SK-N-SH treated with all-trans-retinoic acid at 6 μM for 48 hours (cell line): Measurements from ENCODE around the gene PNKD.

Source experiments
- ATAC-seq: fragments of 200-7000 bp; cut with Tn5 transposase; 3 replicates; pipeline ENCODE4 v1.9.1; 2020; ENCODE audit warnings: mild to moderate bottlenecking, moderate library complexity
- CSDC2 ChIP-seq: fragments of 250-450 bp; sonication (Bioruptor Pico); IDR thresholded peaks from 2 replicates; pipeline ENCODE4 v1.5.0; 2020; ENCODE audit warnings: mild to moderate bottlenecking, moderate library complexity
- CSRNP3 ChIP-seq: fragments of 250-450 bp; sonication (Bioruptor Pico); IDR thresholded peaks from 2 replicates; pipeline ENCODE4 v1.5.1; 2021; ENCODE audit warnings: mild to moderate bottlenecking, moderate library complexity
- ESRRG ChIP-seq: fragments of 250-450 bp; sonication (Bioruptor Pico); IDR thresholded peaks from 2 replicates; pipeline ENCODE4 v1.6.1; 2021; ENCODE audit warnings: mild to moderate bottlenecking
- GLIS3 ChIP-seq: fragments of 250-450 bp; sonication (Bioruptor Pico); IDR thresholded peaks from 2 replicates; pipeline ENCODE4 v1.5.0; 2020; ENCODE audit warnings: mild to moderate bottlenecking, moderate library complexity
- OSR1 ChIP-seq: fragments of 250-450 bp; sonication (Bioruptor Pico); IDR thresholded peaks from 2 replicates; pipeline ENCODE4 v1.8.0; 2022; ENCODE audit warnings: moderate library complexity, mild to moderate bottlenecking, inconsistent platforms
- PATZ1 ChIP-seq: fragments of 250-450 bp; sonication (Bioruptor Pico); IDR thresholded peaks from 2 replicates; pipeline ENCODE4 v1.8.0; 2020; ENCODE audit warnings: mild to moderate bottlenecking, moderate library complexity, borderline replicate concordance
- PPARA ChIP-seq: fragments of 250-450 bp; sonication (Bioruptor Pico); IDR thresholded peaks from 2 replicates; pipeline ENCODE4 v1.5.0; 2020; ENCODE audit warnings: mild to moderate bottlenecking, borderline replicate concordance
- SNAI2 ChIP-seq: fragments of 250-450 bp; sonication (Bioruptor Pico); IDR thresholded peaks from 2 replicates; pipeline ENCODE4 v1.5.0; 2020; ENCODE audit warnings: mild to moderate bottlenecking, moderate library complexity
- TCF4 ChIP-seq: fragments of 250-450 bp; sonication (Bioruptor Pico); IDR thresholded peaks from 2 replicates; pipeline ENCODE4 v1.8.0; 2021; ENCODE audit warnings: mild to moderate bottlenecking, moderate library complexity, borderline replicate concordance
- TOX ChIP-seq: fragments of 250-450 bp; sonication (Bioruptor Pico); IDR thresholded peaks from 2 replicates; pipeline ENCODE4 v1.8.0; 2021; ENCODE audit warnings: mild to moderate bottlenecking, moderate library complexity, borderline replicate concordance
- TSHZ2 ChIP-seq: fragments of 250-450 bp; sonication (Bioruptor Pico); IDR thresholded peaks from 2 replicates; pipeline ENCODE4 v1.5.0; 2020; ENCODE audit warnings: mild to moderate bottlenecking, moderate library complexity
- ZFP3 ChIP-seq: fragments of 250-450 bp; sonication (Bioruptor Pico); IDR thresholded peaks from 2 replicates; pipeline ENCODE4 v1.5.0; 2020; ENCODE audit warnings: mild to moderate bottlenecking, moderate library complexity
- ZNF565 ChIP-seq: fragments of 450-650 bp; formaldehyde crosslinking; conservative IDR thresholded peaks from 2 replicates; pipeline ENCODE4 v1.5.0; 2020; ENCODE audit warnings: low read depth, mild to moderate bottlenecking, moderate library complexity
- ZNF70 ChIP-seq: fragments of 450-650 bp; formaldehyde crosslinking; IDR thresholded peaks from 2 replicates; pipeline ENCODE4 v1.5.0; 2020; ENCODE audit warnings: mild to moderate bottlenecking, moderate library complexity
- TF ChIP-seq, protein P1 (sequence below): fragments of 250-450 bp; sonication (Bioruptor Pico); IDR thresholded peaks from 2 replicates; pipeline ENCODE4 v1.8.0; 2021; ENCODE audit warnings: low read depth, mild to moderate bottlenecking, moderate library complexity, borderline replicate concordance
- TF ChIP-seq, protein P2 (sequence below): fragments of 250-450 bp; sonication (Bioruptor Pico); IDR thresholded peaks from 2 replicates; pipeline ENCODE4 v1.5.1; 2020; ENCODE audit warnings: low read depth, mild to moderate bottlenecking, moderate library complexity

The PNKD gene

DNA sequence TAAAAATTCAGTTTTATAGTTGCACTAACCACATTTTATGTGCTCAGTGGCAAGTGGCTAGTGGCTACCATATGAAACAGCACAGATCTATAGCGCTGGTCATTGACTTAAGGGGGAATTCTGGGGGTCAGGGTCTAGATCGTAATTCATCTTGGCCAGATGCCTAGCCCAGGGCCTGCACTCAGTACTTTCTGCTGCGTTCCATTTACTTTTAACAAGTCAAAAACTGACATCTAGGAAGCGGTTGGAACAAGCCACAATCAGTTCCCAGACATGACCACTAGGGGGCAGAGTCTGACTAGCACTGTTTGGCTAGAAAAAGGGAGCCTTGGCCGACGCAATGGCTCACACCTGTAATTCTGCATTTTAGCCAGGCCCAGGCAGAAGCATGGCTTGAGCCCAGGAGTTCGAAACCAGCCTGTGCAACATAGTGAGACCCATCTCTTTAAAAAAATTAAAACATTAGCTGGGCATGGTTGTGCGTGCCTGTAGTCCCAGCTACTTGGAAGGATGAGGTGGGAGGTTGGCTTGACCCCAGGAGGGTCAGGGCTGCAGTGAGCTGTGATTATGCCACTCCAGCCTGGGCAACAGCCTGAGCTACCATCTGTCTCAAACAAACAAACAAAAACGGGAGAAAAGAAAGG lies 31.0 kb downstream of the PNKD start (continued):
- TF ChIP-seq TSHZ2 (CRISPR knock-in tag): no peak
- no peak for TF ChIP-seq ESRRG (CRISPR knock-in tag)
- no peak for TF ChIP-seq PATZ1 (CRISPR knock-in tag)

DNA sequence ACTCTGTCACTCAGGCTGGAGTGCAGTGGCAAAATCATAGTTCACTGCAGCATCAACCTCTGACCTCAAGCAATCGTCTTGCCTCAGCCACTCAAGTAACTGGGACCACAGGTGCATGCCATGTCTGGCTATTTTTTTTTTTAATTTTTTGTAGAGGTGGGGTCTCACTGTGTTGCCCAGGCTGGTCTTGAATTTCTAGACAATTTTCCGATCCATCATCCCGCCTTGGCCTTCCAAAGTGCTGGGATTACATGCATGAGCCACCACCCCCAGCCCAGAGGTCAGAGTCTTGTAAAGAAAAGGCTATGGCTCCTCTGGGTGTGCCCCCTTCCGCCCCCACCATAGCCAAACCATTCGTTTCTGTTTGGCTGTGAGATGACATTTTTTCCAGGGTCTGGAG lies 35.1 kb downstream of the PNKD start:
- no peak for TF ChIP-seq ZNF70 (CRISPR knock-in tag)
- TF ChIP-seq, protein P1, sequence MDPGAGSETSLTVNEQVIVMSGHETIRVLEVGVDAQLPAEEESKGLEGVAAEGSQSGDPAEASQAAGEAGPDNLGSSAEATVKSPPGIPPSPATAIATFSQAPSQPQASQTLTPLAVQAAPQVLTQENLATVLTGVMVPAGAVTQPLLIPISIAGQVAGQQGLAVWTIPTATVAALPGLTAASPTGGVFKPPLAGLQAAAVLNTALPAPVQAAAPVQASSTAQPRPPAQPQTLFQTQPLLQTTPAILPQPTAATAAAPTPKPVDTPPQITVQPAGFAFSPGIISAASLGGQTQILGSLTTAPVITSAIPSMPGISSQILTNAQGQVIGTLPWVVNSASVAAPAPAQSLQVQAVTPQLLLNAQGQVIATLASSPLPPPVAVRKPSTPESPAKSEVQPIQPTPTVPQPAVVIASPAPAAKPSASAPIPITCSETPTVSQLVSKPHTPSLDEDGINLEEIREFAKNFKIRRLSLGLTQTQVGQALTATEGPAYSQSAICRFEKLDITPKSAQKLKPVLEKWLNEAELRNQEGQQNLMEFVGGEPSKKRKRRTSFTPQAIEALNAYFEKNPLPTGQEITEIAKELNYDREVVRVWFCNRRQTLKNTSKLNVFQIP (CRISPR knock-in tag): no peak
- TF ChIP-seq, protein P2, sequence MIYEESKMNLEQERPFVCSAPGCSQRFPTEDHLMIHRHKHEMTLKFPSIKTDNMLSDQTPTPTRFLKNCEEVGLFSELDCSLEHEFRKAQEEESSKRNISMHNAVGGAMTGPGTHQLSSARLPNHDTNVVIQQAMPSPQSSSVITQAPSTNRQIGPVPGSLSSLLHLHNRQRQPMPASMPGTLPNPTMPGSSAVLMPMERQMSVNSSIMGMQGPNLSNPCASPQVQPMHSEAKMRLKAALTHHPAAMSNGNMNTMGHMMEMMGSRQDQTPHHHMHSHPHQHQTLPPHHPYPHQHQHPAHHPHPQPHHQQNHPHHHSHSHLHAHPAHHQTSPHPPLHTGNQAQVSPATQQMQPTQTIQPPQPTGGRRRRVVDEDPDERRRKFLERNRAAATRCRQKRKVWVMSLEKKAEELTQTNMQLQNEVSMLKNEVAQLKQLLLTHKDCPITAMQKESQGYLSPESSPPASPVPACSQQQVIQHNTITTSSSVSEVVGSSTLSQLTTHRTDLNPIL: no peak
- no peak for TF ChIP-seq CSDC2
- no peak for TF ChIP-seq TCF4 (CRISPR knock-in tag)
- TF ChIP-seq TSHZ2 (CRISPR knock-in tag): no peak
- ATAC-seq: no peak

GRCh38 chr2:218306184-218306920 lies 36.0 kb downstream of the PNKD start:
- no peak for TF ChIP-seq GLIS3
- ATAC-seq: no peak

GRCh38 chr2:218307415-218308090 lies 37.2 kb downstream of the PNKD start:
- no peak for ATAC-seq
- TF ChIP-seq, protein P1 (CRISPR knock-in tag): no peak
- TF ChIP-seq SNAI2 (CRISPR knock-in tag) (no peak), TSHZ2 (CRISPR knock-in tag) (no peak), OSR1 (CRISPR knock-in tag) (no peak), ZNF565 (CRISPR knock-in tag) (no peak), PPARA (CRISPR knock-in tag) (no peak), ZFP3 (CRISPR knock-in tag) (no peak), CSRNP3 (no peak), TOX (CRISPR knock-in tag) (no peak)
